ENCODE data around the gene MAP1B. TPM values are rescaled to one million over a fixed set of nuclear protein-coding genes. Genes with fewer than 3 reads are reported as not detected.

MAP1B gene
- total RNA-seq, 1 experiment from 2014 or later: 8.9 TPM

GRCh38 chr5:72115296-72115695, 8.0 kb downstream of the MAP1B start:
- TF ChIP-seq ELF1 (IDR thresholded peaks at IDR 0.05; ENCODE audit: borderline replicate concordance, low read depth) (no peak), CEBPB (IDR thresholded peaks at IDR 0.05; ENCODE audit: low read depth) (no peak), SRF (IDR thresholded peaks at IDR 0.05; ENCODE audit: low read depth) (no peak), POLR2AphosphoS5 (IDR thresholded peaks at IDR 0.05; ENCODE audit: low read depth, low read length) (no peak), YY1 (IDR thresholded peaks at IDR 0.05; ENCODE audit: extremely low read depth, insufficient replicate concordance, low read depth, low read length) (no peak), ATF3 (IDR thresholded peaks at IDR 0.05) (no peak), MAX (IDR thresholded peaks at IDR 0.05) (no peak), REST (IDR thresholded peaks at IDR 0.05; ENCODE audit: low read depth) (no peak)
- H3K4me2 ChIP-seq (ENCODE audit: low read length): no peak overlapping the region
- H3K79me2 ChIP-seq (ENCODE audit: insufficient read depth, low read length): no peaks in the 10 kb centered on the region
- no peak overlapping the region for H3K27ac ChIP-seq (ENCODE audit: low read depth, low read length)
- H3K9ac ChIP-seq (ENCODE audit: low read length): no peak overlapping the region
- H3K36me3 ChIP-seq (ENCODE audit: control insufficient read depth in 1 of 2, insufficient read depth in 2 of 2, low read length in 2 of 2): no peaks in the 10 kb centered on the region
- no TSS peak for BruUV-seq (replicated peaks)
- no peaks in the 10 kb centered on the region for H3K4me1 ChIP-seq (ENCODE audit: control insufficient read depth in 1 of 2, insufficient read depth in 2 of 2, low read length in 2 of 2)
- ChIA-PET POLR2A (no interaction called here), CTCF (no interaction called here), RAD21 (ENCODE audit: low non-redundant PET in 1 of 2, low total read pairs in 2 of 2, uncharacterized antibody in 2 of 2, unreplicated experiment in 2 of 2) (no interaction called here)
- no peak for ATAC-seq
- no peaks in the 10 kb centered on the region for H3K9me2 ChIP-seq (ENCODE audit: insufficient read depth)
- no peak overlapping the region for H2AFZ ChIP-seq (ENCODE audit: low read depth, low read length, poor library complexity, severe bottlenecking)
- no peak overlapping the region for H3K4me3 ChIP-seq (replicated peaks in 1 of 2; ENCODE audit: low read depth in 1 of 2, low read length in 2 of 2)
- intact Hi-C loops (cut with micrococcal nuclease): no loop called here
- H4K20me1 ChIP-seq (ENCODE audit: insufficient read depth): no peaks in the 10 kb centered on the region
- no peak for DNase-seq (ENCODE audit: low read depth, low spot score)
- H3K27me3 ChIP-seq (ENCODE audit: insufficient read depth, low read length): no peaks in the 10 kb centered on the region
- no peaks in the 10 kb centered on the region for H3K9me3 ChIP-seq (ENCODE audit: control insufficient read depth in 1 of 2, insufficient read depth in 1 of 2, low read depth in 1 of 2, low read length in 2 of 2)
